SKM-1 (cell line): ENCODE results near the gene WDFY1.
"Not testable (repeated sequence)": the region's sequence is repeated elsewhere in the genome, so short reads cannot be mapped to it uniquely, and the experiment has no call there.

Experiments used
- DNase-seq: peaks from one replicate; lab custom pipeline; 2025; ENCODE audit not compliant: unreplicated experiment; lab: John Stamatoyannopoulos, UW

WDFY1 gene

GRCh38 chr2:223957092-223957851 is 12.1 kb upstream of the WDFY1 start, which contains the start of gene MRPL44:
Gene MRPL44 (plus strand): TSS chr2:223957463. CDS start chr2:223957473, 10 bp downstream.
- peak; percentile 92 for DNase-seq

DNA sequence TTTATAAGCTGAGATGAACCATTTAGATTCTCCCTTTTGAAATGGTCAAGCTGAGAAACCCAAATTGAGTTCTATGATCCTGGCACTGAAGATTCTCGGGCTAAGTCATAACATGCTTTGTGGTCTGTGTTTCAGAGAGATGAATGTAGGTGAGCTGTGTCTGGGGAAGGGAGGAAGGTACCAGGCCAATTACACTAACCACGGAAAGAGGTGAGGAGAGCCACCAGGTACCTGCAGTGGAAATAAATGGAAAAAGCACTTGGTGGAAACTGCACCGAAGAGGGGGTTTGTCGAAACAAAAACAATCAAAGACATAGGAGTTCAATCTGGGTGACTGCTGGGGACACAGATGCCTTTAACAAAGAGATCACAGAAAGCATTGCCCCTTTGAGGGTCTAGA is 11.2 kb upstream of the WDFY1 start:
- no peak for DNase-seq

DNA sequence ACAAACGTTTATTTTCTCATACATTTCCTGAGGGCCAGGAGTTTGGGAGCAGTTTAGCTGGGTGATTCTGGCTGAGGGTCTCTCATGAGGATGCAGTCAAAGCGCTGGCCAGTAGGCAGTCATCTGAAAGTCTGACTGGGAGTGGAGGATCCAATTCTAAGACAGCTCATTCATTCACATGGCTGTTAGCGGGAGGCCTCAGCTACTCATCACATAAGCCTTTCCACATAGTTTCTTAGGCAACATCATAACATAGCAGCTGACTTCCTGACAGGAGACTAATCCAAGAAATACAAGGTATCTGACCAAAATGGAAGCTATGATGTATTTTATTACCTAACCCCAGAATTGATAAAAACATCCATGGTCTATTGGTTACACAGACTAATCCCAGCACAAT is 9.3 kb upstream of the WDFY1 start:
- DNase-seq, result no peak

DNA sequence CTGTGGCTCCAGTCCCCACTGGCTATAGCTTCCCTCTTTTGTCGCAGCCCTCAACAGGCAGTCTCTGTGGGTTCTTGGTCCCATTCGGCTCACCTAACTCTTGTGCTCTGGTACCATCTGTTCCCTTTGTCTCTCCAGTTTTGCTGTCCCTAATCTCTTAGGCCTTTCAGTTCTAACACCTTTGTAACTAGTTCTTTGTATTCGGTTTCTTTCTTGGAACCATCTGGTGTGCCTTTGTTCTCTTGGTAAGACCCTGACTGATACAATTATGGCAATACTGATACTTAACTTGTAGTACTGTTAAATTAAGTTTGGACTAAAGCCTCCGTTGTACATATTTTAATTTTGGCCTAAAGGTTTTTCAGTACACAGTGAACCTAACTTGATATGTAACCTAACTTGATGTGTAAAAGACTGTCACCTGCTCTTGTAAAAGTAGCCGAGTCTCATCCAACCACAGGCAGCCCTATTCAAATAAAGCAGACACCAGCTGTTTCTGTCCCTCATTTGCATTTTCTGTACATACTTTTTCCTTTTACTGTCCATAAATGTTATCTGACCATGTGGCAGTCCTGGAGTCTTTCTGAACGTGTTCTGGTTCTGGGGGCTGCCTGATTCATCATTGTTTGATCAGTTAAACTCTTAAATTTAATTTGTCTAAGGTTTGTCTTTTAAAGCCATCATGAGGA is 7.3 kb upstream of the WDFY1 start:
- no peak for DNase-seq

- DNase-seq, result no peak
Observed at GRCh38 chr2:223950448-223951347, 5.6 kb upstream of the WDFY1 start.

DNA sequence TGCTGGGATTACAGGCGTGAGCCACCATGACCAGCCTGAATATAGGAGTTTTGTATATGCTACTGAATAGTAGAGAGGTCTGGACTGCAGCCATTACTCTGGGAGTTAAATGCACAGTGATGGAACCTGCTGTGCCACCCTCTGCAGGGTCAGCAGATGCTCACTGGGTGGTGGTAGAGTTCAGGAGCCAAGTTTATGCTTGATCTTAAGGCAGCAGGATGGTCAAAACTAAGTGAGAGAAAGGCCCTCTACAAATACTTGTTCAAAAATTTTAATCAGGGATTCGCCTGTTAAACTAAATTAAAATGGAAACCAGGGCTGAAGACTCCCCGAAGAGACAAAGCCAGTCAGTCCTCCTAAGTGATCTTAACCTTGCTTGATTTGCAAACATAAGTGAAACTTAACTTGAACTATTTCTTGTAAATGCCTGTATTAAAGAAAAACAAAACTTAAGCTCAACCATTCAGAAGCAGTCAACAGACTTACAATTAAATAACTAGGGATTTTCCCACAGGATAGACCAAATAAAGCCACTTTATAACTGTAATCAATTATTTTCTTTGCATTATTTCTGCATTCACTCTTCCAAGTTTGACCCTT is 4.2 kb upstream of the WDFY1 start:
- no peak for DNase-seq

DNA sequence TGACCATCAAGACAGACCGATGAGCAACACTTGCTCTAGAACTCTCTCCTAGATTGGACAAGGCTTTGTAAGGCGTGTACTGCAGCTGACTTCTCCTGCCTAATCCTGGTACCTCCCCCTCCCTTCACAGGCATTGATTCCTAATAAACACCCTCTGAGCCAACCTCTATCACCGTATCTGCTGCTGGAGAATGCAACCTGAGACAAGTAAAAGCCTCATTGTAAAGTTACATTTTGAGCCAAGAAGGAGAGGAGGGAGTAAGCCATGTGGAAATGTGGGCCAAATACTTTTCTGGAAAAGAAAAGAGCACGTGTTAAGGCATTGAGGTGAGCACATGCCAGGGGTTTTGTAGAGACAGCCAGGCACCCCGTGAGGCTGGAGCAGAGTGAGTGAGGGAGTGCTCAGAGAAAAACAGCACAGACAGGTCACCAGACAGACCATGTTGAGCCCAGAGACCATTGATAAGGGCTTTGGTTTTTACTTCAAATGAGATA is 2.6 kb upstream of the WDFY1 start:
- DNase-seq, result no peak

- DNase-seq, result no peak
Observed at GRCh38 chr2:223945755-223946154, 620 bp upstream of the WDFY1 start.

- DNase-seq, result no peak
Observed at GRCh38 chr2:223944166-223944702, 901 bp downstream of the WDFY1 start.

GRCh38 chr2:223943561-223944008 is 1.6 kb downstream of the WDFY1 start:
- DNase-seq, result no peak

GRCh38 chr2:223943135-223943534 is 2.0 kb downstream of the WDFY1 start:
- DNase-seq, result no peak

- DNase-seq, result no peak
Observed at GRCh38 chr2:223941579-223942277, 3.4 kb downstream of the WDFY1 start.

GRCh38 chr2:223939438-223939837 is 5.7 kb downstream of the WDFY1 start:
- not testable (repeated sequence) for DNase-seq

- DNase-seq, result no peak
Observed at GRCh38 chr2:223937535-223937934, 7.6 kb downstream of the WDFY1 start.

- DNase-seq, result no peak
Observed at GRCh38 chr2:223936862-223937326, 8.2 kb downstream of the WDFY1 start.

- DNase-seq, result no peak
Observed at GRCh38 chr2:223935459-223936125, 9.5 kb downstream of the WDFY1 start.

DNA sequence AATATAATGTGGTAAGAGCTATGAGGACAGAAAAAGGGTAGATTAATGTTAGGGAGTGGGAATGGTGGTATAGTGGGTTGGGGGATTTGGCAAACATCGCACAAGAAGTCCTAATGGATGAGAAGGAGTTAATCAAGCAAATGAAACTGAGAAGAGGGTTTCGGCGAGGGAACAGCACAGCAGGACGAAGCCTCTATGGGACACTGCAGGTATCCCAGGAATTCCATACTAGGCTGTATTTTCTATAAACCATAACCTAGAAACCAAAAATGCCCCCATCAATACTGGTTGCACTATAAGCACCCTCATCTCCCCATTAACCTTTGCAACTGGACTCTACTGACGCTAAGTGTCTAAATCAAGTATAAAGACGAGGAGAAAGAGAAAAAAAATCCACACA is 10.3 kb downstream of the WDFY1 start:
- DNase-seq, result no peak

DNA sequence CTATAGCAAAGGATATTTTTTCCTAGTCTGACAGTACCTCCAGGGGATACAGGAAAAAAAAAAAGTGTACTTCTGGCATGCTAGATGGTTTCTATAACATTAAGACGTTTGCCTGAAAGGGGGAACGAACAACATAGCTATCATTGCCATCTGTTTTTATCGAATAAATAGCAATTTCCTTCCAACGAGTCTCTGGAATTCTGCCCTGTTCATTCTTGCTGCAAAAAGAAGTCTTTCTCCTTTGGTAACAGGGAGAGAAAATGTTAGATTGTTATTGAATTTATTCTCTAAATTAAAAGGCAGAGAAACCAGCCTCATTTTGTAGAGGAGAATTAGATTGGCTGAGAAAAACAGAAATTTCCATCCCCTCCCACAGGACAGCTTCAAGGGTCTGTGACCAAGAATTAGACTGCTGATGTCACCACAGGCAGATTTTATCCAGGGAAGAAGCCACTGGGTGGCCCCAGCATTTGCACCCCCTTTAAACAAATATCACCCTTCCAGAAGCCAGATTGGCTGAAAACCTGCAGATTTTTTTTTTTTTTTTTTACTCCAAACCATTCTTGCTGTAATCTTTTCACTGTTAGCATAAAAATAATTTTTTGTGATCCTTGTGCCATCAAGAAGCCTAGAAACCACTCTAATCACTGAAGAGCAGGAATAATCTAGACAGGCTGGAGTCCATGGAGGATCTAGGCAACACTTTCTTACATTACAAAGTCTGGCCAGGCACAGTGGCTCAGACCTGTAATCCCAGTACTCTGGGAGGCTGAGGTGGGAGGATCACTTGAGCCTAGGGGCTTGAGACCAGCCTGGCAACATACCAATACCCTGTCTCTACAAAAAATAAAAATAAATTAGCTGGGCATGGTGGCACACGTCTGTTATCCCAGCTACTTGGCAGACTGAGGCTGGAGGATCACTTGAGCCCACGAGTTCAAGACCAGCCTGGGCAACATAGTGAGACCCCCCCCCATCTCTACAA is 12.0 kb downstream of the WDFY1 start:
- DNase-seq, result no peak
